GM12865 (cell line): ENCODE measurements around the gene PTPRN2.
"Not testable (repeated sequence)": the region's sequence is repeated elsewhere in the genome, so short reads cannot be mapped to it uniquely, and the experiment has no call there.

ENCODE experiments used
- DNase-seq: peaks from one replicate; pipeline ENCODE4 v3.0.0; 2010; ENCODE audit warnings: low read depth
- H3K4me3 ChIP-seq: 2 replicates; pipeline ENCODE4 v1.5.1; 2011; ENCODE audit warnings: mild to moderate bottlenecking, low read depth, low read length, control low read depth
- CTCF ChIP-seq: IDR thresholded peaks from 2 replicates; pipeline ENCODE4 v1.5.1; 2011; ENCODE audit warnings: low read length, control low read depth, low read depth, inconsistent platforms; ENCODE audit not compliant: insufficient read depth; ENCODE audit errors: missing control alignments

Gene PTPRN2

GRCh38 chr7:158535079-158535478 is 52.5 kb downstream of the PTPRN2 start:
- DNase-seq: no peak
- no peak for TF ChIP-seq CTCF
- H3K4me3 ChIP-seq: no peak overlapping the region

- DNase-seq: no peak
- no peak for TF ChIP-seq CTCF
- no peak overlapping the region for H3K4me3 ChIP-seq
Observed at GRCh38 chr7:158534598-158534997, 53.0 kb downstream of the PTPRN2 start.

GRCh38 chr7:158534134-158534515 is 53.5 kb downstream of the PTPRN2 start:
- not testable (repeated sequence) for H3K4me3 ChIP-seq, DNase-seq

GRCh38 chr7:158533386-158534133 is 54.1 kb downstream of the PTPRN2 start:
- no peak for DNase-seq
- TF ChIP-seq CTCF: no peak
- no peak overlapping the region for H3K4me3 ChIP-seq

- DNase-seq: no peak
- H3K4me3 ChIP-seq: no peak overlapping the region
- TF ChIP-seq CTCF: no peak
Observed at GRCh38 chr7:158532093-158532627, 55.5 kb downstream of the PTPRN2 start.

GRCh38 chr7:158531661-158532060 is 56.0 kb downstream of the PTPRN2 start:
- no peak for DNase-seq
- no peak overlapping the region for H3K4me3 ChIP-seq
- TF ChIP-seq CTCF: no peak

GRCh38 chr7:158530800-158531609 is 56.6 kb downstream of the PTPRN2 start:
- TF ChIP-seq CTCF: no peak
- no peak overlapping the region for H3K4me3 ChIP-seq
- no peak for DNase-seq
